ENCODE data around the gene ASPHD2.
A peak's percentile ranks its signal among the peaks of the same experiment; 100 is the strongest.

Gene ASPHD2

DNA sequence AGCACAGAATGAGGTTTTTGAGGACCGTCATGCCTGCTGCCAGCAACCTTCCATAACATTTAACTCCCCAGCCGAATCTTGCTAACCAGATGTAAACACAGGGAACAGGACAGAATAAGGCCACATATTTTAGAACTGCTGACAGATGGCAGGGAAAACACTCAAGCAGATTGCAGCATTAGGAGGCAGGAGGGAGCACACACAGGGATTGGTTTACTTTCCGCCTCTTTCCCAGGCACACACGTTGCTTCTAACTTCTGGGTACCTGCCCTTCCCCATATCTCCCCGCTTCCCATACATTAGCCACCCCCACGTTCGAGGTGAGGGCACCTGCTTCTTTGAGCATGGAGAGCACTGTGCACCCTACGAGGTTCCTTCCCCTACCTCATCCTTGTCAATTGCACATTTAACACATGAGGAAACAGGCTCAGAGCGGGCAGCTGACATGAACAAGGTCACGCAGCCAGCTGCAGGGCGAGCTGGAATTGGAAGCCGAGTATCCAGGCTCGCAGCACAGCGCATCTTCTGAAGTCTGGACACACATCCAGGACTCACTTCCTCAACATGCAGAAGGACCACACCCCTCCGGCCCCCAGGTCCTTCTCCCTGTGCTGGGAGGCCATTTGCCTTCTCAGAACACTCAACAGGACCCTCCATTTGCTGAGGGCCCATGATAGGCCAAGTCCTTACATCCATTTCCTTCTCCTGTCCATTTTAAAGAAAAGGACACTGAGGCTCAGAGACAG, 18.7 kb downstream of the ASPHD2 start:
- no peak for DNase-seq

- DNase-seq: no peak
These were observed 19.3 kb downstream of the ASPHD2 start for GRCh38 chr22:26448334-26448733.

GRCh38 chr22:26448941-26449340, 19.9 kb downstream of the ASPHD2 start:
- DNase-seq: no peak

- DNase-seq: no peak
These were observed 21.6 kb downstream of the ASPHD2 start for GRCh38 chr22:26450453-26451185.

- DNase-seq: no peak
These were observed 23.4 kb downstream of the ASPHD2 start for GRCh38 chr22:26452236-26453016.

DNA sequence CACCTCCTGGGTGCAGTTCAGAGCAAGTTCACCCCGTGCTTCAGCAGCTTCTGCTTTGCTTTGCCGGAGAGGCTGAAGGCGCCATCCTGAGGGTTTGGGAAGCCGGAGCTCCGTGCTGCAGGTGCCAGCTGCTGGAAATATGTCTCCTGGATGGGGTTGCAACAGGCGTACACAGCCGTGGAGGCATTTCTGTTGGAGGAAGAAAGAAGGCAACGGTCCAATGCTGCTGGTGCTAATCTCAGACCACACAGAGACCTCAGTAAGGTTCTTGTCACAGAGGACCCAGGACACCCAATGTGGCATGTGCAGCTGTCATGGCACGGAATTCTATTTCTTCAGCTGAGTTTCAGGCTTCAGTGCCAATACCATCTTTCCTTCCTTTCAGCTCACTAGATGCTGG, 24.2 kb downstream of the ASPHD2 start:
- no peak for DNase-seq

DNA sequence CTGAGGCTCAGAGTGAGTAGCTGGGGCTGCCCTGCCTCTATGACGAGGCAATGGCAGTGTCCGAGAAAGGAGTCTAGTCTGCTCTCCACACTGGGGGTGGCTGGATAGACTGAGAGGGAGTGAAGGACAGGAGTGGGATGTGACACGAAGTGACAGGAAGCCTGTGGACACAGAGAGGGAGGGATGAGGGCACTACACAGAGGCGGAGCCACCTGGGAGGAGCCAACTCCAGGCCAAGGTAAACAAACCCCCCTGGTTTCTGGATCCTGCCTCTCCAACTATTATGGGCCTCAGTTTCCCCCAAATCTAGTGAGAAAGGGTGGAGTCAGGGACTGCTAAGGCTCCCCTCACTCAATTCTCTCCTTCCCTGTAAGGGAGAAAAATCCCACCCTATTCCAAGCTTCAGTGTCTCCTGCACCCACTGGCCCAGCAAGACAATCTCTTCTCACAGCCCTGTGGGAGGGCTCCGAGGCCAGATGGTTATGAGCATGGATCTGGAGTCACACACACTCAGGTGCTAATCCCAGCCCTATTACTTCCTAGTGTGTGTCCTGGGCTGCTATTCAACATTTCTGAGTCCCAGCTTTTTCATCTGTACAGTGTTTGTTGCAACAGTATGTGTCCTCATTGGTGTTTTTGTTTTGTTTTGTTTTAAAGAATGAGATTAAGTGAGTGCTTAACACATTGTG, 24.9 kb downstream of the ASPHD2 start:
- no peak for DNase-seq

DNA sequence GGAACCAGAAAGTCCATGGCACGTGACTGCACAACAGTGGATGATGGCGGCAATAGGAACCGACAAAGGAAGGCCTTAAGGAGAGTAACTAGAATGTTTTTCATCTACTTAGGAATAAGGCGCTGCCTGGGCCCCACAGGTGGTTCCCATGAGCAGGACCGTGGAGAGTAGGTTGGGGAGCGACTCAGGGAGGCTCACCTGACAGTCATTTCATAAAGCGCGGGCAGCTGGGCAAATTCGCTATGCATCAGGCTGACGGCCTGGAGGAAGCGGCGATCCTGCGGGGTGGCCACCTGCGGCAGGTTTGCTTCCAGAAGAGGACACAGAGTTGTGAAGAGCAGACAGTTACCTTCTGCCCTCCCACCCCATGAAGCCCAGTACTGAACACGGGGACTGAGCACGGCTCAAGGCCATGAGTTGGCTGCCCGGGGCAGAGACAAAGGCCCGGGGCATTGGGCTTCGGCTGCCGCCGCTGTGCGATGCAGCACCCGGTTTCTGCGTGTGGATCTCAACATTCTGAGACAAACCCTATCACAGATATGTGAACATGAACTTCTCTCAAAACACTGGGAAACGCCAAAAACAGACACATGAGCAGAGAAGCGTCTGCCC, 28.7 kb downstream of the ASPHD2 start:
- no peak for DNase-seq

GRCh38 chr22:26460202-26460601, 31.1 kb downstream of the ASPHD2 start:
- no peak for DNase-seq

DNA sequence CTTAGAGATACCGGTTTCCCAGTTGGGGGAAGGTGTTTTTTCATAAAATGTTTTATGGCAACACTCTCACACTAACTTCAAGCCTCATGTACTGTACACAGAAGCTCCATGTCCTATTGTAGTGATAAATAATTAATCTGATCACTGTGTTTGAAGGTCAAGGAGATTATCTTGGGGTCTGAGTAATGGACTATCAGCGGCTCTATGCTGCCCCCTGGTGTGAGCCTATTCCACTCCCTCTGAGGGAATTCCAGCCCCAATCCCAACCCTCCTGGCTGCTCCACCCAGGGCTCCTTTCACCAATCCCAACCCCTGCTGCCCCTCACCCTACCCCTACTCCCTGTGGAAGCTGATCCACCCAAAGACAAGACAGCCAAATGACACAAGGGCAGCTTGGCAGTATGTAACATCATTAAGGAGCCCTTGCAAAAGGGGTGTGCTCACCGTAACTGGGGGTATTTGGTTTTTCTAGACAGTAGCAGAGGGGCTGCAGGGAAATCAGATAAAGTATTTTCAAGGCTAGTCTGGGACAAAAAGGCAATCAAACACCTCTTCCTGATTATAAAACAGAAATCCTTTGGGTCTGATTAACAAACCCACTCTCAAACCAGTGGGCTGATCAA, 32.2 kb downstream of the ASPHD2 start:
- peak; percentile 22 for DNase-seq

DNA sequence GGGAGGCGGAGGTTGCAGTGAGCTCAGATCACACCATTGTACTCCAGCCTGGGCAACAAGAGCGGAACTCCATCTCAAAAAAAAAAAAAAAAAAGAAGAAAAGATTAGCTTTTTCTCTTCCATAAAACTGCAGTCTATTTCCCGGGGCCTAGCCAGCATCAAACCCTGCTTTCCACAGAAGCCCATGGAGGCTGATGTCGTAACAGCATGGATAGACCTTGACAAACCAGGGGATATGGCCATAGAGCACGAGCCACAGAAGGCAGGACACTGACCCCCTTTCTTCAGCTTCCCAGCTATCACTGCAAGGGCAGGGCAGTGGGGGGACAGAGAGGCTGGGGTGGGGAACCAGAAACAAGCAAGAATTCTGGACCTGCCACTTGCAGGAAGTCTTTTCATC, 33.0 kb downstream of the ASPHD2 start:
- DNase-seq: no peak

DNA sequence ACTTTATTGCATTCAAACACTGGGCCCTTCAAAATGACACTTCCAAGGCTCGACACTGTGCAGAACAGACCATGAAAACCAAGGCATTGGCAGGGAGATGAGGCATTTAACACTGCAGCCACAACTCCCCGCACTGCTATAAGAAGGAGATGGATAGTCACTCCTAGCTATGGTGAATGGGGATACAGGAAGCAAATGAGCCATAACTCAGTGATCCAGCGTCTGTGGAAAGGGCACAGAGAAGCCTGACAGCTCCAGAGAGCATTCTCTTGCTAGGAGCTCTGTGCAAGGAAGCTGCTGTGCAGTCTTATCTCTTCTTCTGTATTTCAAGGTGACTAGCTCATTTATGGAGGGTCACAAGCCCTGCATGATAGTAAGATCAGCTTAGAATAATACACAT, 33.6 kb downstream of the ASPHD2 start:
- DNase-seq: no peak

- DNase-seq: no peak
These were observed 34.1 kb downstream of the ASPHD2 start for GRCh38 chr22:26463101-26463661.

DNA sequence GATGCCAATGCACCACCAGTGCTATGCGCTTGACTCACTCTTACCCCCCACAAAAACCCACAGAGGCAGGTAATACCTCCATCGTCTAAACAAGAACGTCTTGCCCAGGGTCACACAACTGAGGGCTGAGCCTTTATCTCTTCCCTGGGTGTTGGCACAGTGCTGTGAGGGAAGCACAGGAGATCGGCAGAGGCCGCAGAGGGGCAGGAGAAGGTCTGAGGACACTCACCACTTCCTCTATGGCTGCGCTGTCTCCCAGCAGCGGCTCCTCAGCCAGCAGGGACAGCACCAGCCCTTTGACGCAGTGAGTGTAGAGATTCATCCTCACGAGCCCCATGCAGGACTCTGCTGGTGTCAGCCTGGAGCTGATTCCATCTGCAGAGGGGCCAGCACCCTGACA, 34.6 kb downstream of the ASPHD2 start:
- DNase-seq: no peak

GRCh38 chr22:26464312-26464711, 35.3 kb downstream of the ASPHD2 start:
- no peak for DNase-seq

- no peak for DNase-seq
These were observed 37.1 kb downstream of the ASPHD2 start for GRCh38 chr22:26466196-26466595.

DNA sequence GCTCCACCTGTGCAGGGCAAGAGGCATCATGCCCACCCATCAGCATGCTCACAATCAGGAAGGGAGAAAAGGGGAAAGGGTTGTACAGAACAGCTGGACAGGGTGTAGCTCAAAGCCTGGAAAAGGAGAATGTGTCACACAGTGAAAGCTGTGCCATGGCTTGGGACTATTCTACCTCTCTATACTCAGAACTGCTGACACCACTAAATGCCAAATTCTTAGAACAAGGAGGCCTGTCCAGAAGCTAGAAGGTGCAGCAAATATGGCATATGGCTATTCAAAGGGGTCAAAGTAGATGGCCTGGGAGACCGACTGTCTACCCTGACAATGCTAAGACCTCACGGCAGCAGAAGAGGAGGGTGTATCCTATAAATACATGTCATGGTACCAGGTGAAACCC, 41.7 kb downstream of the ASPHD2 start:
- DNase-seq: no peak

- no peak for DNase-seq
These were observed 42.5 kb downstream of the ASPHD2 start for GRCh38 chr22:26471522-26471921.

GRCh38 chr22:26474682-26475081, 45.6 kb downstream of the ASPHD2 start:
- DNase-seq: no peak

DNA sequence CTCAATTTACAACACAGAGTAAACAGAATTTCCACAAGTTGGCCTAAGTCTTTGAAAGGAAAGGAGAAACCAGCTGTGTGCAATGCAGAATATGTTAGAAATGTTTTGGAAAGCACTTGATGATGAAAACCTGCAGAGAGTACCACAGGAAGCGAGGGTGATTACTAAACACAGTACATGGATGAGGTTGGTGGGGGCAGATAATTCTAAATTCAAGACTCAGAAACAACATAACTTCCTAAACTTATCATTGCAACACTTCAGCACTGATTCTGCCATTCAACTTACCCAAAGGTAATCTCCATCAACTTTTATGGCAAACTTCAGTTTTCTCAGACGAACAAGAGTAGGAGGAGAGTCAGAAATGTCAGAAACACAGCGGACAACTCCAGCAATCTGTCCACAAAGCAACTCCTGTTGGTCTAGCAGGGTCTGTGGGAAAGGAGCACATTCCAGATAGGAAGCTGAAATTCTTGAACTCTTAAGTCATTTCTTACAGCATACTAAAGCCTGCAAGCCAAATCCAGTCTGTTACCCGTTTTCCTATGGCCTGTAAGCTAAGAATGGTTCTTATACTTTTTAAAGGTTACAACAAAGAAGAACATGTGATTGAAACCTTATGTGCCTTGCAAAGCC, 47.8 kb downstream of the ASPHD2 start:
- DNase-seq: no peak

GRCh38 chr22:26477341-26477731, 48.3 kb downstream of the ASPHD2 start:
- DNase-seq: no peak
